Stimulated activated CD8-positive, alpha-beta memory T cell treated with anti-CD3 and anti-CD28 coated beads, Interleukin-7, amount 100 ng/mL, for 1 hour (primary cell): ENCODE measurements around the gene EDA.
"Not testable (repeated sequence)": the region's sequence is repeated elsewhere in the genome, so short reads cannot be mapped to it uniquely, and the experiment has no call there.

Experiments
- DNase-seq, 2 donors: peaks; one replicate each; pipeline ENCODE4 v3.0.0-alpha.2; 2020; ENCODE audit warnings: low read depth in 2 of 2

Gene EDA

DNA sequence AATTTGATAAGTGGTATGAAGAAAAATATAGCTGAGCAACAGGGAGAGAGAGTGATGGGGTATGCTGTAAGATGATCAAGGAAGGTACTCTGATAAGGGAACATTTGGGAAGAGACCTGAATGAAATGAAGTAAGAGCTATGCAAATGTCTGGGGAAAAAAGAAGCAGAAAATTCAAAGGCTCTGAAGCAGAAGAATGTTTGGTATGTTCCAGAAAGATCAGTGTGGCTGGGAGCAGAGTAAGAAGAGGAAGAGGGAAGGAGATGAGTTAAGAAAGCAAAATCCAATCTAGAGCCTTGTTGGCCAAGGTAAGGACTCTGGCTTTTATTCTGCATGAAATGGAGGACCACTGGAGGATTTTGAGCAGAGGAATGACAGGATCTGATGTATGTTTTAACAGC lies 343.8 kb downstream of the EDA start:
- no peak for DNase-seq

DNA sequence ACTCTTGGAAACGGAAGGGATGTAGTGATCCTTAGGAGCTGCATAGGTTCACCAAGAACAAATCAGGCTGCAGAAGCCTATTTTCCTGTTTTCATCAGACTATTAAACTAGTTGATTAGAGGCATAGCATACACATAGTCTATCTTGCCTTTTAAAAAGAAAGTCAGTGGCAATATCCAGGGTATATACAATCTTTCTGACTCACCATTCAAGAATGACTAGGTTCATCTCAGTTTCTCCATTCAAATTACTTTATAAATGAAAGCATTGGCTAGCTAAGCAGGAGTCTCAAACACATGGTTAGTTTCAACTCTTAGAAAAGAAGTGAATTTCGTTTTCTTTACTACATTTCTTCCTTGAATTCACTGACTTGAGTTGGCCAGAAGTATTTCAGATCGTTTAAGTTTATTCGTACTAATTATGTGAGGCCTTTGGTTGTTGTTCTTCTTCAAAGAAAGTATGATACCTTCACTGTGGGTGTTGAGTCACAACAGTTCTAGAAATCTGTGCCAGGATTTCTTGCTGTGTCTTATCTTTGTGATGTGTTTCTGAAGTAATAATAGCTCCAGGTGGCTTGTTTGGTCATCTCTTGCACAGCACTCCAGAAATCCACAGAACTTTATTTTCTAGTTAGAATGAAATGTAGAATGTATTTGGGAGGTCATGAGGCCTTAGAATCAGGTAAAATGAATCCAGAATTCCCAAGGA lies 345.6 kb downstream of the EDA start:
- DNase-seq: no peak

DNA sequence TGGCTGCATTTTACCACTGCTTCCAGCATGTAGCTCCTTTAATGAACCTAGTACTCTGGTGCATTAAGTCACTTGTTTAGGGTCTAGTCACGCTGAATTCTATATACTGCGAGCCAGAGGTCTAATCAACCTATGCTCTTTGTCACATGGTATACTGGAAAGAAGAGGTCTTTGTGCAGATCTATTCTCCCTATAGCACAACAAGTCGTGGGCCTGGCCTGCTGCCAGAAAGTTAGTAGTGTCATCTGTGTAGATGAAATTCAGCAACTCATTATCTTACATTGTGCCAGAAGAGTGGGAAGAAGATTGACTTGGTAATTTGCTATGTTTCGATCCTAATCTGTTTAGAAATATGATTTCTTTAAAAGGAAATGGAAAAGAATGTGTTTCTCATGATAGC lies 353.0 kb downstream of the EDA start:
- DNase-seq: no peak

DNA sequence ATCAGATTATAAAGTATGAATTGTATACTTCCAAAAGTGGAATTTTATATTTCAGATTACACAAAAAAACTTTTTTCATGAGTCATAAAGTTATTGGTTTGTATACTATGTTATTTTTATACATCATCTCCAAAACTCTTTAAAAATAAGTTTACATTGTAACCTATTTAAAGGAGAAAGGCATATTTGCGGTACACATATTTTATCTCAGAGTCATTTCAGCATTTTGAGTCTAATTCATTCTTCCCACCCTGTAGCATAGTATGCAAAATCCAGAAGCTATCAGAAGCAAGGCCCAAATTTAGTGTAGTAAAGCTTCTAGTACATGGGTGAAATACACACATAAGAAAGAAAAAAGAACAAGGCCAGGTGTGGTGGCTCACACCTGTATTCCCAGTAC lies 353.5 kb downstream of the EDA start:
- DNase-seq: no peak

DNA sequence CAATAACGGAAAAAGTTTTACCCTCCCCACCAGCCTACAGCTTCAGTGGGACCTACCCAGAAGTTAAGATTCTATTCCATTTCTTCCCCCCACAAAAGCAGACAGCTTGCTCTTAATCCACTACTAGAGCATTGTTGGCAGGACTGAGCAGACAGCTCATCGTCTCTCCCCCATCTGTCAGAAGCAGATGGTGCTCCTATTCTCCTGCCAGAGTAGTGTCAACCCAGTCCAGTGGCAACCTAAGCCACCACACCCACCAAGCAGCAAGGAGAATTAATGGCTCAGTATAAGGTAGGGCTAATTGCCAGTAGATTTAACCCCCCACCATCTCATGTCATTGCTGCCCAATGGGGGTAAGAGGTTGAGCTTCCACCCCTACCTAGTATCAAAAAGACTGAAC lies 371.8 kb downstream of the EDA start:
- no peak for DNase-seq

DNA sequence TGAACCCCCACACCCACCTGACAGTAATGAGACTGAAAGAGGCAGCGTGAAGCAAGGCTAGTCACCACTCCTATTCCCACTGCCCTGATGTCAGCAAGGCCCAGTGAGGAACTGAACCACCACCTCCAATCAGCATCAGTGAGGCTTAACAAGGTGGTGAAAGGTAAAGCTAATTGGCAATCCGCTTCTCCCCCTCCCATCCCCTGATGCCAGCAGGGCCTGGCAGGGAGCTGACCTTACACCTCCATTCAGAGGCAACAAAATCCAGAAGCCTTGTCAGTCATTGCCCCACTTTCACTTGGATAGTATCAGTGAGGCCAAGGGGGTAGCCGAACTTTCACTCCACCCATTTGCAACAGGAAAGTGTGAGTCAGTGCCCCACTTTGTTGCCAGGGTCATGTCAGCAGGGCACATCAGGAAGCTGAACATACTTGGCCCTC lies 373.1 kb downstream of the EDA start:
- no peak for DNase-seq

DNA sequence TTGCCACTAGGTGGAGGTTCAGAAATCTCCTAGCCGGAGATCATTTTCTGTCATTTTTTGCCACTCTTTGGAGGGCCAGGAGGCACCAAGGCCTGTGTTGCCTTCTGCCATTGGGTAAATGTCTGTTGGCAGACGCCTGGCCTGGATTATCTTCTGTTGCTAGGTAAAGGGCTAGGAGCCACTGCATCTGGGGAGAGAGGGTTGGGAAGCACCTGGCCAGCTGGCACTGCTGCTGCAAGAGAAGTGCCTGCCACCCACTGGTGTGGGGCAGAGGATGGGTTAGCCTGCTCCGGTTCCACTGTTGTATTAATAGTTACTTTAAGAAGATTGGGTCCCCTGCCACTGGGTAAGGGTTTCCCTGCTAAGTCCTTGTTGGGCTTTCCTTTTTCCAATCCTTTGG lies 375.8 kb downstream of the EDA start:
- no peak for DNase-seq

DNA sequence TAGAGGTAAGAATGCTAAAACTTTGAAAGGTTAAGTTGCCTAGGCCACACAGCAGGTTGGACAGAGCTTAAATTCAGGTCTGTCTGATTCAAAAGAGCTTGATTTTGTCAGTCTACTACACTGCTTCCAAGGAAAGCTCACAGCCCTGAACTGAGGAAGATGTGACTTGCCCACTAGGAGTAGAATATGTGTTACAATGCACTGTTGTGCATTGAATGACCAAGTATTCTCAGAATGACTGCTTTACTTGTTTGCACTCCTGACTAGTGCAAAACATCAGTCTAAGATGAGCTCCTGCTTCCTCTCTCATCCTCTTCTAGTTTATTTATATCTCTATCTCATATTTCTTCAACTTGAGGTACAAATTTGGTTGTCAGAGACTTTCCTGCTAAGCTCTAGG lies 377.6 kb downstream of the EDA start:
- DNase-seq: no peak

DNA sequence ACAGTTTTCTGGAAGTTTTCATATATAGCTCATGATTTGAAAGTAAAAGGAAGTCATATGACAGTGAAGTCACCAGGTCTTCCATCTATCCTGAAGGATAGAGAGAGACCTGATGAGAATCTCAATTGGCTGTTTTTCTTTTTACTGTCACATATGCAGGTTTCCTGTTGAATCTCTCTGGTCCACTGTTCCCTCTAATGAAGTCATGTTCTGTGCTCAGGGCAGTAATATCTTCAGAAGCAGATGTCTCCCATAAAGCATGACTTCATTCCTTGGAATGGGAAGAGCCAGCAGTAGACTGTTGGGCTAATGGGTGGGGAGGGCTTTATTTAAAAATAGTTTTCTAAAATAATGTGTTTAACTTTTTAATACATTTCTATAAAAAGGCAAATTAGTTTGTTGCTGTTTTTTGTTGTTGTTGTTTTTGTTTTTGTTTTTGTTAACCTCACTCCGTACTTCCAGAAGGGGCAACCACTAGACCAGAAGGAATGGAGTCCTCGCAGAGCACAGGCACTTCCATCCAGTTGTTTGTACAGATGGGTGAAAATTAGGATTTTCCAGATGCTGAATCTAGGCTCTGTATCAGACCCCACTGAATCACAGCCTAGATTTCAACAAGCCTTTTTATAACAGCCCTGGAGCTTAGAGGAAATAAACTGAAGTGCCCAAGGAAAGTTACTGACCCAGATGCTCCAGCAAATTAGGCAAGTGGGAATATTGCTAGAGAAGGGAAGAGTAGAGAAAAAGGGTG lies 379.6 kb downstream of the EDA start:
- no peak for DNase-seq

DNA sequence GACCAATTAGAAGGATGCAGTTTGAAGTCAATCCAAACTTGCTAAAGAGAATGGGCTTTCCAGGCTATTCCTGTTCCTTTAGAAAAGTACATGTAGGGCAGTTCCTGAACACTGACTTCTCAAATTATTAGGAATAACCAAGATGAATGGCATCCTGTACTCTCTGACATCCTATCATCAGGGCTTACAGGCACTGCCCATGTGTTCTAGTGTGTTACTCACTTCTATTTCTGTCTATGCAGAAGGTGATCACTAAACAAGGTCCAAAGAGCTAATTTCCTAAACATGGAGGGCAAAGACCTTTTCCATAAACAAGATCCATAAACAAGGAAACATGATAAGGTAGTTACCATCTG lies 380.2 kb downstream of the EDA start:
- DNase-seq: no peak

DNA sequence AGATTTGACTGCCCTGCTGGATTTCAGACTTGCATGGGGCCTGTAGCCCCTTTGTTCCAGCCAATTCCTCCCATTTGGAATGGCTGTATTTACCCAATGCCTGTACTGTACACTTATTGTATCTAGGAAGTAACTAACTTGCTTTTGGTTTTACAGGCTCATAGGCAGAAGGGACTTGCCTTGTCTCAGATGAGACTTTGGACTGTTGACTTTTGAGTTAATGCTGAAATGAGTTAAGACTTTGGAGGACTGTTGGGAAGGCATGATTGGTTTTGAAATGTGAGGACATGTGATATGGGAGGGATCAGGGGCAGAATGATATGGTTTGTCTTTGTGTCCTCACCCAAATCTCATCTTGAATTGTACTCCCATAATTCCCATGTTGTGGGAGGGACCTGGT lies 382.4 kb downstream of the EDA start:
- not testable (repeated sequence) for DNase-seq

DNA sequence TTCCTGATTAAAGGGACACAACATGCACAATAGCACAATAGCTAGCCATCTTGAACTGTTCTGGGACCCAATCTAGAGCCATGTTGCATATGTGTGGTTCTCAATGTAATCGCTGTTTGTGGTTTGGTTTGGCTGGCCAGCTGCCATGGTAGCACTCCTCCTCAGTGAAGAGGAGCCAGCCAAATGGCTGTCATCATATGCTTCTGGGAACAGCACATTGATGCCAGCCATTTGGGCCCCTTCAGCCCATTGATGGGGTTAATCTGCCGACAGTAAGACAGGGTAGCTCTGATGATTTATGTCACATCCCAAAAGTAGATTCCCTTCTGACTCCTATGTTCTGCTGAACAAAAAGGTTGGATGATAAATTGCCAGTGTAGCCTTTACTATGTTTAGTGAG lies 385.4 kb downstream of the EDA start:
- DNase-seq: no peak

DNA sequence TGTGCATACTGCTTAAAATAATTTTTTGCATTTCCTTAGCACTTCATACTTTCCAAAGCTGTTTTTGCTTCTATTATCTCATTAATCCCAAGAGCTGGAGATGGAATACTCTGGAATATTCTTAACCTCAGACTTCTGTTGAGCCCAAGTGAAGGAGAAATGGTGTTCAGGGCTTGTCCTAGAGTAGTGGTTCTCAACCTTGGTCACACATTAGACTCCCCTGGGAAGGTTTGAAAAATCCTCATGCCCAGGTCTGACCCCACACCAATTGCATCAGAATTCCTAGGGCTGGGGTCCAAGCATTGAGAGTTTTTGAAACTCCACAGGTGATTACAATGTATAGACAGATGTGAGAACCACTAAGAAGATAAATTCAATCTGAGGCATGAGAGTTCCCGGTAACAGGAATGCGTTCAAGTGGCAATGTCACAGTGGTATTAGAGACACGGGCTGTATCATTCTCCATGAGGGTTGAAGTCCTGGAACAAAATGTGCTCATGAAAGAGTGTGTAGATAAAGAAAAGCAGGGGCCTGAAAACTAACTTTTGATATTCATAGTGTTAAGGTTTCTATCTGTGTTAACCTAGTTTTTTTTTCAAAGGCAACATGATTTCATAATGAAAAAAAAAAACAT lies 385.9 kb downstream of the EDA start:
- DNase-seq: no peak

DNA sequence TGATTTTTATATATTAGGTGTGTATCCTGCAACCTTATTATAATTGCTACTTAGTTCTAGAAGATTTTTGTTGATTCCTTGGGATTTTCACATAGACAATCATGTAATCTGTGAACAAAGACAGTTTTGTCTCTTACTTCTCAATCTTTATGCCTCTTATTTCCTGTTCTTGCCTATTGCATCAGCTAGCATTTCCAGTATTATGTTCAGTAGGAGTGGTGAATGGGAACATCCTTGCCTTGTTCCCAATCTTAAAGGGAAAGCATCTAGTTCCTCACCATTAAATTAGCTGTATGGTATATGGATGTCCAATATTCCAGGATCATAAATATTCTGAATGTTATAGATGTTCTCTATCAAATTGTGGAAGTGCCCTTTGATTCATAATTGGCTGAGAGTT lies 392.0 kb downstream of the EDA start:
- DNase-seq: no peak

DNA sequence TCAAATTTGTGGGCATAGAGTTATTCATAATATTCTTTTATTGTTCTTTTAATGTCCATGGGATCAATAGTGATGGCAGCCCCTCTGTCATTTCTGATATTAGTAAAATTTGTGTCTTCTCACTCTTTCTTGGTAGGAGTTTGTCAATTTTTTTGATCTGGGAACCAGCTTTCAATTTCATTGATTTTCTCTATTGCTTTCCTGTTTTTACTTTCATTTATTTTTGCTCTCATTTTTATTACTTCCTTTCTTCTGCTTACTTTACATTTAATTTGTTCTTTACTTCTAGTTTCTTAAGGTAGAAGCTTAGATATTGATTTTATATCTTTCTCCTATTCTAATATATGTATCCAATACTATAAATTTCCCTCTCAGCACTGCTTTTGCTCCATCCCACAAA lies 393.1 kb downstream of the EDA start:
- DNase-seq: no peak

DNA sequence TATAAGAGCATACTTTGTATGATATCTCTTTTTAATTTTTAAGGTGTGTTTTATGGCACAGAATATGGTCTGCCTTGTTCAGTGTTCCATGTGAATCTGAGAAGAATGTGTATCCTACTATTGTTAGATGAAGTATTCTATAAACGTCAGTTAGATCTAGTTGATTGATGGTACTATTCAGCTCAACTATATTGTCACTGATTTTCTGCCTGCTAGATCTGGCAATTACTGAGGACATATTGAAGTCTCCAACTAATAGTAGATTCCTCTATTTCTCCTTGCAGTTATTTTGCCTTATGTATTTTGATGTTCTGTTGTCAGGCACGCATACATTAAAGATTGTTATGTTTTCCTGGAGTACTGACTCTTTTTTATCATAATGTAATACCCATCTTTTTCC lies 394.1 kb downstream of the EDA start:
- no peak for DNase-seq

DNA sequence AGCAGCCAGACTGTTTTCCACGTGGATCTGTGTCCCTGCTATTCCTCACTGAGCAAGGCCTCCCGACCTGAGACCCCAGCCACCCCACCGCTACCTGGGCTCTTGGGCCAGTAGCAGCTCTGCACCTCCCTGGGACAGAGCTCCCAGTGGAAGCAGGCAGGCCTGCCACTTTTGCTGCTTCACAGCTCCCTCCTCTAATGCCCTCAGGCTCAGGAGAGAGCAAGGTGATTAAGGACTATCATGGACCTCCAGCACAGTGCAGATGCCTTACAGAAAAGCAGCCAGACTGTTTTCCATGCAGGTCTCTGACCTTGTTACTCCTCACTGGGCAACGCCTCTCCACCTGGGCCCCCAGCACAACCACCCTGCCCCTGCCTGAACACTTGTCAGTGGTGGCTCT lies 396.8 kb downstream of the EDA start:
- DNase-seq: no peak

DNA sequence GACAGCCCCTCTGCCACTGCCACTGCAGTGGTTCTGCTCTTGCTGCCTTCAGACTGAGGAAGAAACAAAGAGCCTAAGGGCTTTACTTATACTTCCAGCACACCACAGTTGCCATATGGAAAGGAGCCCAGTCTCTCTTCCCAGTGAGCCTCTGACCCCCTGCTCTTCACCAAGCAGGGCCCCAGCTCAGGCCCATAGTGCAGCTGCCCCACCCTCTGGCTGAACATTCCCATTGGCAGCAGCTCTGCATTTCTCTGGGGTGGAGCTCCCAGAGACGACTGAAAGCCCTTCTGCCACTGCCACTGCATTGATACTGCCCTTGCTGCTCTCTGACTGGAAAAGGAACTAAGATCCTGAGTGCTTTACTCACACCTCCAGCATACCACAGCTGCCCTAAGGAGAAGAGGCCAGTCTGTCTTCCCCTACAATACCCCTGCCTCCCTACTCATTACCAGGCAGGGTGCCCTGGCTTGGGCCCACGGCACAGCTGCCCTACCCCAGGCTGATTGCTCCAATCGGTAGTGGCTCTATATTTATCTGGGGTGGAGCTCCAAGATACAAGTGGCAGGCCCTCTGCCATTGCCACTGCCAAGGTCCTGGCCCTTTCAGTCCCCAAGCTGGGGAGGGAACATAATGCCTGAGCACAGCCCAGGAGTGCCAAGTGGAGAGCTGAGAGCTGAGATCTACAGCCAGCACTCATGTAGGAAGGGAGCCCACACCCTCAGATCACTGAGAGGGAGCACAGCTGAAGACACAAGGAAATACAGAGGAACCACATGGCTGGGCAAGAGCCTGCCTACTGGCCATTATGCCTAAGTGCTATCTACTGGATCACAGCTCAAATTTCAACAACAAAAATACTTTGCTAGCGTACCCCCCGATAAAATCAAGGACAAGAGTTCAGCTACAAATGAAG lies 397.8 kb downstream of the EDA start:
- no peak for DNase-seq

DNA sequence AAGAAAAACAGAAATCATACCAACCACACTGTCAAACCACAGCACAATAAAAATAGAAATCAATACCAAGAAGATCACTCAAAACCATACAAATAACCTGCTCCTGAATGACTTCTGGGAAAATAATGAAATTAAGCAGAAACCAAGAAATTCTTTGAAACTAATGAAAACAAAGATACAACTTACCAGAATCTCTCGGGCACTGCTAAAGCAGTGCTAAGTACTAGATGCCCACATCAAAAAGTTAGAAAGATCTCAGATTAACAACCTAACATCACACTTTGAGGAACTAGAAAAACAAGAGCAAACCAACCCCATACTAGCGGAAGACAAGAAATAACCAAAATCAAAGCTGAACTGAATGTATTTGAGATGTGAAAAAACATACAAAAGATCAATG lies 400.6 kb downstream of the EDA start:
- DNase-seq: no peak

DNA sequence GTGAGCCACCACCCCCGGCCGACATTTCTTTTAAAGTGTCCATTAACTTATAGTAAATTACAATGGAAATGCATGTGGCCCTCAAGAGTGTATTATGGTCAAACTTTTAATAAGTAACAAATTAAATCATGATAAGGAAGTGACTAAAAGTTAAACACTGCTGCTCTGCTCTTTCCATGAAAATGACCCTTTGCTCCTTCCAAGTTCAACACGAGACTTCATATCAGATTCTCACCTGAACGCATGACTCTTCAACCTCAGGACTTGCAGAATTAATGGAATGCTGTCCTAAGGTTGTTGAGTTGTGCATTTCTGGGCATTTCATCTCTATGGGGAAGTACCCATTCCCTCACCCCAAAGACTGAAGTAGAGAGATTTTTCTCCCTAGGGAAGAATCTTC lies 406.7 kb downstream of the EDA start:
- DNase-seq: no peak

DNA sequence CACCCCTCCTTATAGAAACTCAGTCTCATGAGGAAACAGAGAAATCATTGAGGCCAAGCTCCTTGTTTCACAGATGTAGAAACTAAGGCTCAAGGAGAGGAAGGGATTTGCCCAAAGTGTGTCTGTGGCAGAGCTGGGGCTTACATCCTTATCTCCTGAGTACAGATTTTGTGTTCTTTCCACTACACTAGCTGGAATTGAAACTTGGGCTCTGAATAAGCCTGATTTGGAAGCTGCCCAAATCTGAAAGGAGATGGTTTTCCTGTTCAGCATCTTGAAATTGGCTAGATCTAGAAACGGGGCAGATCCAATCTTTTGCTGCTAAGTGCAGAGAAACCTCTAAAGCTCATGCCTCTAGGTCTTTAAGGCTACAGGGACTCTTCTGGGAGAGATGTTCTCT lies 409.6 kb downstream of the EDA start:
- DNase-seq: no peak
